SK-N-MC (cell line): Measurements from ENCODE around the gene S100A6.

Experiments
- EZH2 ChIP-seq: fragments of 200-600 bp; sonication (generic); IDR thresholded peaks from one replicate; pipeline ENCODE4 v1.6.1; 2017; ENCODE audit warnings: antibody characterized with exemption
- FOXP2 ChIP-seq: optimal IDR thresholded peaks from 2 replicates; pipeline ENCODE3; 2011; ENCODE audit warnings: mild to moderate bottlenecking, moderate library complexity; ENCODE audit not compliant: insufficient read depth; ENCODE audit errors: extremely low read length, control extremely low read depth
- POLR2AphosphoS5 ChIP-seq: IDR thresholded peaks from 2 replicates; pipeline ENCODE4 v1.6.1; 2012; ENCODE audit warnings: mild to moderate bottlenecking, low read depth, low read length, borderline replicate concordance

DNA sequence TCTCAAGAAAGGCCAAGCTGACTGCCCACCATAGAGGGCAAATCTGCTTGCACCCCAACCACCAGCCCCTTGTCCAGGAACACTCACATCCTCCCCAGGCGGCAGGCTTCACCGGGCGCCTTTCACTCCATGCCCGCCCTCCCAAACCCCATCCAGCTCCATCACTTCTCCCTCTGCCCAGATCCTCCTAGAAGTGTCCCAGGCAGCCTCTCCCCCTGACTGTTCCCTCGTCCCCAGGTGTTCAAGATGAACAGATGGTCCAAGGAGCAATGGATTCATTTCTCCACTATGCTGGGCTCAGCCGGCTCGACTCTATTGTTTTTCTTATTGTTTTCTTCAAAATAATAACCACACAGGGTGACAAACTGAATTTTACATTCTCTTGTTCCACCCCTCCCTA lies 22.1 kb downstream of the S100A6 start:
- TF ChIP-seq POLR2AphosphoS5 (no peak), EZH2 (no peak), FOXP2 (no peak)
